GM19467 (cell line): ENCODE measurements around the gene TMEM120B.
"Not testable (repeated sequence)": the region's sequence is repeated elsewhere in the genome, so short reads cannot be mapped to it uniquely, and the experiment has no call there.

Source experiments
- ATAC-seq: cut with Tn5 transposase; IDR thresholded peaks from one replicate; pipeline ENCODE4 v1.9.1; 2021; ENCODE audit warnings: mild to moderate bottlenecking, moderate library complexity; ENCODE audit not compliant: unreplicated experiment

The TMEM120B gene

DNA sequence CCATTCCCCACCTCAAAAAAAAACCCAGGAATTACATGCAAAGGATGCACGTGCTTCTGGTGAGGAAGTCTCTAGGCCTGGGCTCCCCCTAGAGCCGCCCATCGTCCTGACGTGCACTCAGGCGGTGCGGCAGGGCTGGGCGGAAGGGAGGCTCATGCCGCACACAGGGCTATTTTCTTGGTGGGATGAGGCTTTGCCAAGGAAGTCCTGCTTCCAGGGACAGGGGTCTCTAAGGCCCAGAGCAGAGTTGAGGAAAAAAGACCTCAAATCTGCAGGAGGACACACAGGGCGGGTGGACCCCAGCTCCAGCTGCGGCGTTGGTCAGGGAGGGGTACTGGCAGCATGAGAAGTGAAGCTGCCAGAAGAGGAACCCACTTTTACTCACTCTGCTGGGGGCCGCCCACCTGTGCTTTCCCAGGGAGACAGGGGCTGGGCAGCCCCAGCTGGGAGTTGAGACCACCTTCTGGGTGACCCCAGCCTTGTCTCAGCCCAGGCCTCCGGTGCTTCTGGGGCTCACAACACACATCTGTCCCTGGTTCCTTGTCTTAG, 76.8 kb downstream of the TMEM120B start:
- ATAC-seq: no peak

DNA sequence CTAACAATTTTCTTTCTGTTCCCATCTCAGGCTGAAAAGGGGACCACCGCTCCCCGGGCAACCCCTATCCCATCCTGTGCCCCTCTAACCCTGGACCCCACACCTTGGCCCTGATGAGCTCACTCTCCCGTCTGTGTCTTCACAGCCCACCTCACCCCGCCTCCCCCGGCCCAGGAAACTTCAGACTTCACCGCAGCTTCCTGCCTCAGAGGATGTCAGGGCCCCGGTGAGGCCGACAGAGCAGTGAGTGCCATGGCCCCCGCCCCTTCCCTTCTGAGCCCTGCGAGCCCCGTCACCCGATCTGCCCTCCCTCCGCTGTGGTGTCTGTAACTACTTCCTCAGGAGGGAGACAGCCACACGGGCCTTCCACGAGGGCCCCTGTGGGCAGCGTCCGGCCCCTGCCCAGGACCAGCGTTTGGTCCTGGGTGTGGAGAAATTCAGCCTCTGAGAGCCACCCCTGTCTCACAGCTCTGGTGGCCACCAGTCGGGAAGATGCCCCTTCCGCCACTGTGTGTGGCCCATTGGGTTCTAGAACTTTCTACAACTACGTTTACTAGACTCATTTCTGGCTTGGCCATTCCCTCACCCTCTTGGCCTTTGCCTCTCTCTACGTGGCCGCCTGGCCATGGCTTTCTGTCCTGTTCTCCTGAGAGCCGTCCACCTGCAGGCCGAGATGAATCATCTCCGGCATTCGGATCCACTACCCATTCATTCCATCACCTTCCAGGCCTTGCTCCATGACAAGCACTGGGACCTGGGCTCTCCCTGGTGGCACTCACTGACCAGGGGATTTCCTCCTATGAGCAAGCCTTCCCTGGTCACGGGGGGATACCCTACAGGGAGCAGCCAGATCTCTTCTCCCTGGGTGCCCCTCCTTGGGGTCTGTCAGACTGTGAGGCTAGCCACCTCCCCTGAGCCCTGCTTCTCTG, 77.5 kb downstream of the TMEM120B start:
- peak; percentile 38 for ATAC-seq

DNA sequence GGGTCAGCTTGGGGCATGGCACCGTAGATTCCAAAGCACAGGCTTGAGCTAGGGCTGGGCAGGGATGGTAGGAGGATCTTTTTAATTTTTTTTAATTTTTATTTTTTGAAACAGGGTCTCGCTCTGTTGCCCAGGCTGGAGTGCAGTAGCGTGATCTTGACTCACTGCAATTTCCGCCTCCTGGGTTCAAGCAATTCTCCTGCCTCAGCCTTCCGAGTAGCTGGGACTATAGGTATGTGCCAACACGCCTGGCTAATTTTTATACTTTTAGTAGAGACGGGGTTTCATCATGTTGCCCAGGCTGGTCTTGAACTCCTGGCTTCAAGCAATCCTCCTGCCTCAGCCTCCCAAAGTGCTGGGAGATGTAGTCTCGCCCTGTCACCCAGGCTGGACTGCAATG, 78.2 kb downstream of the TMEM120B start:
- ATAC-seq: not testable (repeated sequence)

DNA sequence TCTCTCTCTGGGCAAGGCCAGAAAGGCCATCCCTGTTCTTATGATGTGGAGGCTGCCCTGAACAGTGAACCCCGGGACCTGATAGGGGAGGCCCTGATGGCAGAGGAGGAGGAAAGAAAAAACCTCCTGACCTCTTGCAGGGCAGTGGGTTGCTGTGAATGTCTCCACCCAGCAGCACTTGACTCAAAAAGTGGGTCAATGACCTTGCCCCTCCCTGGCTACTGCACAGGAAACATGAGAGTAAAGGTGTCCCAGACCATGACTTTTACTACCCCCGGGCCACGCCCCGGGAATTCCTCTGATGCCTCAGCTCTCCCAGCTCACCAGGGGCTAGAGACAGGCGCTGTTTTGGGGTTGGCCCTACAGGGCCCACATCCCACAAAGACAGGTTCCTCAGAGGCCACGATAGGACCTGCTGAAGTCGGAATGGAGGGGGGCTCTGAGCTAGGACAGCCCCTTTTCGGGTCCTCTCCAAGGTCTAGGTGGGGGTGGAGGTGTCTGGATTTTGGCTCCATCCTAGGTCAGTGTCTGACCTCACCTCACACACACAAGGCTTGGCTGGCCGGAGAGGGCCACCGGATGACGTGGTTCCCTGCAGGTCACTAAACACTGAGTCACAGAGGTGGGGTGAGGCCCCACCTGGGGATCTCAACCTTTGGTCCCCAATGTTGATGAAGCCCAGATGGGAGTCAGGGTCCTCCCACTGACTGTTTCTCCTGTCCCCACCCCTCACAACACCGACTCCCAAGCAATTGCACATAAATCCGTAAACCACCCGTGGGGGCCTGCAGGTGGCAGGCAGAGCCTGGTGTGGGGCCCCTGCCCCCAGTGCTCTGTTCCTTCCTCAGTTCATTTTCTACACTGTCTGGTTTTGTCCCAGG, 79.4 kb downstream of the TMEM120B start:
- no peak for ATAC-seq

DNA sequence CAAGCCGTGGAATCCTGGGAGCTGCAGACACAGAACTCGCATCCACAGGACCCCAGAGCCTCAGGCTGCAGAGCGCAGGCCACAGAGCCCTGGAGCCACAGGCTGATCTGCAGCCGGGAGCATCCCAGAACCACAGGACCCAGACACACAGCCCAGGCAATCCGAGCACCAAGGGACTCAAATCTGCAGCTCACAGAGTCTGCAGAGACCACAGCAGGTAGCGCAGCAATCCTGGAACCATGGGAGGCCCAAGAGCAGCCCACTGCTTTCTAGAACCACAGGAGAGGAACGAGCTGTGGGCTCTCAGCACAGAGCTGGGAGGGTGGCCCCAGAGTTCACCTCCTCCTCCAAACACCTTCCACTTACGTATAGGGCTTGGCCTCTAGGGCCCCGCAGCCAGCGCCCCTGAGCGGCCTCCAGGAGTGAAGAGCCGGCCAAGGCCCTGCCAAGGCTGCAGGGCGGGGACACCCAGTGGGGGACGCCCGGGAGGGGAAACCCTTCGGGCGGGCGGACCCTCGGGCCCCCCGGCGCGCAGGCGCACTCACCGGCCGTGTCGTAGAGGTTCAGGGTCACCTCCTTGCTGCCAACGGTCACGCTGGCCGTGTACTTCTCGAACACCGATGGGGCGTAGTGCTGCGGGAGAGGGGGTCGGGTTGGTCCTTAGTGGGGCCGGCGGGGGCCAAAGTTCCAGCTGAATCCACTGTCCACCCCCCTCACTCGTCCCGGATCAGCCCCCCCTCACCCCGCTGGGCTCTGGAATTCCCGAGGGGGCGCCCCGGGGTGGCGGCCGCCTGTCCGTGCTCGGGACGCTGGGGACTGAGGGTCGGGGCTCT, 80.3 kb downstream of the TMEM120B start:
- no peak for ATAC-seq

DNA sequence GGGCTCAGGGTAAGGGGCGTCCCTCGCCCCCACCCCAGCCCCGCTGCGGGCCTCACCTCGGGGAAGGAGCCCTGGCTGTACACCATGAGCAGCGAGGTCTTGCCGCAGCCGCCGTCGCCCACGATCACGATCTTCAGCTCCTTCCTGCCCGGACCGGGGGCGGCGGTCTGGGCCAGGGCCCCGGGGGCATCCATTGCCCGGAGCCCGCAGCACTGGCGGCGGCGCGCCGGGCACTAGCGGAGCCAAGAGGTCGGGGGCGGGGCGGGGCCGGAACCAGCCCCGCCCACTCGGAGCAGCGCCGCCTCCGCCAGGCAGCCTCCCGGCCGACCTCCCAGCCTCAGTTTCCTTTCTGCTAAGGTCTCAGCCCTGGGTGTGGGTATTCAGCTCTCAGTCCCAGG, 80.9 kb downstream of the TMEM120B start, which contains the start of gene RHOF:
TSS of gene RHOF (minus strand) at position 249 of the 398 bp plus-strand sequence. CDS start at position 194, 55 bp downstream.
- ATAC-seq: no peak

DNA sequence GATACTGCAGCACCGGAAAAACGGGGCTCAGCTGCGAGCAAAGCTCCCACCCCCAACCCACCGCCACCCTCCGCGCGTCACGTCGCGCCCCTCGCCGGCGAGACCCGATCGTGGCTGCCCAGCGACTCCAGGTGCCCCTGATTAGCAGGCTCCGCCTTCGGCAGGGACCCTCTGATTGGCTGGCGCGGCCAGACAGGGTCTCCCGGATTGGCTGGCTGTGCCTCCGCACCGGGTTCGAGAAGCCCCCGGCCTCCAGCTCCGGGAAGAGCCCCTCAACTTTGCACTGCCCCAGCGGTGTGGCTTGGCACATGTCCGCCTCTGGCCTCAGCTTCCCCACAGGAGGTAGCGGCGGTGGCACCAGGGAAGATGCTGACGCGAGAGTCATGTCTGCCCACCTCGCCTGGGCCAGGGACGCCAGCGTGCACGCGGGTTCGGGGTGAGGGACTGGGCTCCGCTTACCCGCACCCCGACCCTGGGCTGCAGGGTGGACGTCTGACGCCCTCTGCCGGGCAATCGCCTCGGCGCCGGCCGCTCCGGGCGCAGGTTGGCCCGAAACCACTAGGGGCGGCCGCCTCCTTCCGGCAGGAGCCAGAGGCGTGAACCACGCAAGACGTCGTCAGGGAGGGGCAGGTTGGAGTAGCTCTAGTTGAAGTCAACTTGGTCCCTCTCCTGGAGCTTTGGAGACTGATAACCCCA, 81.4 kb downstream of the TMEM120B start:
- ATAC-seq: peak; percentile 47

DNA sequence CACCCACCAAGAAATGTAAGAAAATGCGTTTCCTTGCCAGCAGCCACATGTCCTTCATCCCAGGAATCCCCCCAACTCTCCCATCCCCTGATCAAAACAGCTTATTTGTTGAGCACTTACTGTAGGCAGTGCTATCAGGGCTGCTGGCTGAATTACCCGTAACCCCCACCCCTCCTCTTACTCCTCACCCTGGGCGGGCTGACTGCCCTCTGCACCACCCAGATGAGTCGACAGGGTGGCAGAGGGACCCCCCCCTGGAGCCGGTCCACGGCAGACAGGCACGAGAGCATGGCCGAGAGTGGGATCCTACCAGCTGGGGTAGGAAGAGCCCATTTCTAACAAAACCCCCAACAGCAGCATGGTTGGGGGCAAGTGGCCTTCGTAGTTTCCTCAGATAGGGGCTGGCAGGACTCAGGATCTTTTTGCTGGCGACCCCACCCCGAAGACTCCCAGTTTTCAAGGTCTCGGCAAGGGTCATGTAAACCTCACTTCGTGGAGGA, 82.0 kb downstream of the TMEM120B start:
- no peak for ATAC-seq

DNA sequence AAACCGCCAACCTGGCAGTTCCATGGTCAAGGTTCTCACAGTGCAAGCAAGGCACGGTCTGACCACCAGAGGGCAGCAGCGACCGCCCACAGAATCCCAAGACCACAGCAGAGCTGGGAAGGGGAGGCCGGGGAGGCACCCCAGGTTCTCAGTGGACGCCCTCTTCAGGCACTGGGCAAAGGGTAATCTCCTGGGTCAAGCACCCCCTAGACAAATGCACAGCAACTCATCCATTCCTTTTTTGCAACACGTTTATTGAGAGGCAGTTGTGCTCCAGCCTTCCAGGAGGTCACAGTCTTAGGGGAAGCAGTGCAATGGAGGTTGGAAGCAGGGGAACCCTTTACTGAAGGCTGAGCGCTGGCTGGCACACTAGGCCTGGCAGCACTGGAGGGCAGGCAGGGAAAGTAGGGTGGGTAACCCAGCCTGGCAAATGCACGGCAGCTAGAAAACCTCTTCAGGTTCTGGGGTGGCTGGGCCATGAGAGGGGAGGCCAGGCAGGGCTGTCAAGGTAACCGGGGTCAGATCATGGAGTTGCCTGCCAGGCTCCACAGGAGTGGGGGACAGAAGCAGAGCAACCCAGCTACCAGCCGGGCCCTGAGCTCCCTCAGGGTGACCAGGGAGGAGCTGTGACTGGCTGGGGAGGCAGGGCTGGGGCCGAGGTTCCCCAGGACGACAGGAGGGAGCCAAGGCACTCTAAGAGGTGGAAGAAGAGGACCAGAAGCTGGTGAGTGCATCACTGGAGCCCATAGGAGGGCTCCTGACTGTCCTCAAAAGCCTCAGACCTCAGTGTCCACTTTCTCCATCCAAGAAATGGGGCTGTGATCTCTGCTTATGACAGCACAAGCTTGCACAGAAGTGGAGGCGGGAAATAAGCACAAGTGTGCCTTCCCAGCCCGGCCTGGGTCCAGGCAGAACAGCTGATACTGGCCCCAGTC, 82.7 kb downstream of the TMEM120B start:
- peak; percentile 22 for ATAC-seq

DNA sequence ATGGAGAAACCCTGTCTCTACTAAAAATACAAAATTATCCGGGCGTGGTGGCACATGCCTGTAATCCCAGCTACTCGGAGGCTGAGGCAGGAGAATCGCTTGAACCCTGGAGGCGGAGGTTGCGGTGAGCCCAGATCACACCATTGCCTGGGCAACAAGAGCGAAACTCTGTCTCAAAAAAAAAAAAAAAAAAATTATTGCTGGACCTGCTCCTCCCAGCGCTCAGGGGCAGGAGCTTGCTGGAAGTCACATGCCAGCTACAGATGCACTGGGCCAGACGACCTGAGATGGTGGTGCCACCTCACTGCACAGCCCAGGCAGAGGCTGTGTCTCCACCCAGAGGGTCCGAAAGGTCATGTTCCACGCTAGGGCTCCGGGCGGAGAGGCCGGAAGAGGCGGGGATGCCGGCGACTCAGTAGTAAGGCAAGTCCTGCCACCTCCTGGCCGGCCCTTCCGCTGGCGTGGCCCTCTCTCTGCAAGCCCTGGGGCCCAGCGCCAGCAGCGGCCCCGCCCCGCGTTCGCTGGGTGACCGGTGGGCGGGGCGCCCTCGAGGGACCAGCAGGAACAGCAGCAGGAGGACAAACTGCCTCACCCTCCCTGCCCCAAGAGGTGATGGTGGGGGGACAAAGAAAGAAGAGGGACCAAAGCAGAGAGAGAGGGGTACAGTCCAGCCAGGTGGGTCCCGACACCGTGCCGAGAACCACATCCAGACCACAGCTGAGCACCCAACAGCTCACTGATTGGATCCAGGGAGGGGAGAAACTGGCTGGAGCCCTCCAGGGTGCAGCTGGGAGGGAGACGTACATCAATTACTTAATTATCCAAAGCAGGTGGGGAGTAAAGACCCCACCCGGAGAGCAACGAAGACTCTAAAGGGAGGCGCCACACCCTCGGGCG, 84.6 kb downstream of the TMEM120B start:
- no peak for ATAC-seq

DNA sequence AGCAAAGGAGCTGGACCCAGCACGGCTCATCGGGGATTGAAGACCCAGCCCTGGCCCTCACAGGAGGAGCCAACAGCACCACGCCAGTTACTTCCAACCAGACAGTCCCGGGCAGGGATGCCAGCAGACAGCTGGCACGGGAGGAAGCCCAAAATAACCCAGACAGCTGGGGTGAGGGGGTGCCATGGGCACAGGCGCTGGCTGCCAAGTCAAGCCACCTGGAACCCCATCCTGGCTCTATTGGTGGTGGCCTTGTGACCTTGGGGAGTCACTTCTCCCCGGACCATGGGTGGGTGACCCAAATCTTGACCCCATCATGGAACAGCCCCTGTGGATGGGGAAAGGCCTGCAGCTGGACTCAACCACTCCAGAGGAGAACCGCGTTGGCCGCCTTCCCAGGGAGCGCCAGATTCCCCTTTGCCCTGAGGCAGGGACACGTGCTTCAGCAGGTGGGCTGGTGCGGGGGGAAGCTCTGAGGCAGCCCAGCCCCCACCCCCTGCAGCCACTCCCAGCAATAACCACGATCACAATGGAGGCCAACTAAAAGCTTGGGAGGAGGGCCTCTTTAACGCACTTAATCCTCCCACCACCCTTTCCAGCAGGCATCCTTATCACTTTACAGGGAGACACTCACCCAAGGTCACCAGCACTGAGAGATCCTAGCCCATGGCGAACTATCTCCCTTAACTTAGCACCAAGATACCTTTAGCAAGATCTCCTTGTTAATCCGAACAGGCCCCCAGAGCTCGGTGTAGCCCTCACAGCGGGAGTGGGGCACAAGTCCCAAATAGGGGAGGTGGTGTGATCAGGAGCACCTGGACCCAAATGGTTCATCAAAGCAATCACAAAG, 85.6 kb downstream of the TMEM120B start:
- no peak for ATAC-seq

DNA sequence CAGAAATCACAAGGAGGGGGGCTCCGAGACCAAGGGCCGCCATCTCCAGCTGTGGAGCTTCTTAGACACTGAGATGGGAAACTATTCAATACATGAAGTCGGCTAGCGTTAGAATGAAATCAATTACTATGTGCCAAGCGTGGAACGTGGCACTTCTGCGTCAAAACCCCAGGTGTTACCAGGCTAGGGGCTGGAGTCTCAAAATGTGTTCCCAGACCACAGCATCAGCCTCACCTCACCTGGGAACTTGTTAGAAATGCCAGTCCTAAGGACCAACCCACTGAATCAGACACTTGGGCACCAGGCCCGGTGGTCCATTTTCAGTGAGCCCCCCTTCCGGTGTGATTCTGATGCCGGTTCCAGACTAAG, 86.2 kb downstream of the TMEM120B start:
- no peak for ATAC-seq

DNA sequence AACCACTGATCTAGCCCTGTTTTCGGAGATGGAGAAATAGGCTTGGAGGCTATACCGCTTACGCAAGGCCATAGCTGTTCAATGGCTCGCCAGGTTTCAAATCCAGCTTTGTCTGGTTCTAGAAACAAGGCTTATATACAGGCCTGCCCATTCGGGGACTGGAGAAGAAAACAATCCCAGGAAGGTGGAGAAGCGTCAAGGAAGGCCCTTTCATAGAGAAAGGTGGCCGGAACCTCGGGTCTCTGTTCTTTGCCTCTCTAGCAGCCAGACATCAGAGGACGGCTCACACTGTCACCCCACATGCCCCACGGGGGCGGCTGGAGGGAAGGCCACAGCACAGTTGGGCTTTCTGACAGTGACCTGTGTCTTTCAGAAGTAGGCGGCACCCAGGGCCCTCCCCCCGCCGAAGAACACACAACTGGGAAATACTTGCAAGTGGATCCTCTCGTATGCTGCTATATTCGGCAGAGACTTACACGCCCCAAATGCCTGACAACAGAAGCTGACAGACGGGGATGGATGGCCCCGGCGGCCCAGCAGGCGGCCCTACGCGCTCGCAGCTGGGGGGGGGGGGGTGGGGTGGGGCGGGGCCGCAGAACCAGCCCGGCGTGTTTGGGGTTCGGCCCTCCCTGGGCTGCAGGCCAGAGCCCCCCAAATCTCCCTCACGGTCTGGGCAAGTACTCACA, 86.7 kb downstream of the TMEM120B start:
- no peak for ATAC-seq

DNA sequence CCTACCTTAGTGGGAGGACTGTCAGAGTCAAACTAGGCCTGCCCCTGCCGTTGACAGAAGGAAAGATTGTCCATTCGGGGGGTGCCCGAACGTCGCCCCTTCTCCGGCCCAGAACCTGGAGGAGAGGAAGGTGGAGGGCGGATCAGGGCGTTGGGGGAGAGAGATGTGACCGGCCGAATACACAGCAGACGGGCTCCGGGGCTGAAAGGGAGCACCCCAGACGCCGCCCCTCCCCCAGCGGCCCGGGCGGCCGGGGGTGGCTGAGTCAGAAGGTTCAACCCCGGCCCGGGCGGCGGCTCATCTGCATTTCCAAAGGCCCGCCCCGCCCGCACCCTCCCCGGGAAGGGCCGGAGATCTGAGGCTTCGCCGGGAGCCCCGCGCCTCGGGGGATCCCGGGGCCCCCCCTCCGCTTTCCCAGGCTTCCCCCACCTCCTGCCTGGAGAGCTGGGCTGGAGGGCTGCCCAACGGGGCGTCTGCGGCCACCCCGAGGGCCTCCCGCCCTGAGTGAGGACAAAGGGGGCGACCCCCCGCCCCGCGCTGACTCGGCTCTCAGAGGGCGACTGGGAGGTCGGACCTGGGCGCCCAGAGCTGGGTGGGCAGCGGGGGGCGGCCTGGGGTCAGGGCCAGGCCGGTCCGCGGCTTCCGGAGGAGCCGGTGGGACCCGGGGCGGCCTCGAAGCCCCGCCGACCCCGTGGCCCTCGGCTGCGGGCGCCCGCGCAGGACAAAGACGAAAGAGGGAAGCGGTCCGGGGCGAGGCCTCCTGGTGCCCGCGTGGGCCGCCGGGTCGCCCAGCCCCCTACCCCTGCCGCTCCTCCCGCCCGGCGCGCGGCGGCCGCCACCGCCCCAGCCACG, 87.5 kb downstream of the TMEM120B start:
- ATAC-seq: no peak
